HG03280 (cell line): ENCODE measurements around the gene ANKRD10.
"Not testable (repeated sequence)": the region's sequence is repeated elsewhere in the genome, so short reads cannot be mapped to it uniquely, and the experiment has no call there.

ENCODE experiments used
- ATAC-seq: cut with Tn5 transposase; IDR thresholded peaks from one replicate; pipeline ENCODE4 v1.9.1; 2021; ENCODE audit warnings: mild to moderate bottlenecking, moderate library complexity; ENCODE audit not compliant: unreplicated experiment

The ANKRD10 gene

DNA sequence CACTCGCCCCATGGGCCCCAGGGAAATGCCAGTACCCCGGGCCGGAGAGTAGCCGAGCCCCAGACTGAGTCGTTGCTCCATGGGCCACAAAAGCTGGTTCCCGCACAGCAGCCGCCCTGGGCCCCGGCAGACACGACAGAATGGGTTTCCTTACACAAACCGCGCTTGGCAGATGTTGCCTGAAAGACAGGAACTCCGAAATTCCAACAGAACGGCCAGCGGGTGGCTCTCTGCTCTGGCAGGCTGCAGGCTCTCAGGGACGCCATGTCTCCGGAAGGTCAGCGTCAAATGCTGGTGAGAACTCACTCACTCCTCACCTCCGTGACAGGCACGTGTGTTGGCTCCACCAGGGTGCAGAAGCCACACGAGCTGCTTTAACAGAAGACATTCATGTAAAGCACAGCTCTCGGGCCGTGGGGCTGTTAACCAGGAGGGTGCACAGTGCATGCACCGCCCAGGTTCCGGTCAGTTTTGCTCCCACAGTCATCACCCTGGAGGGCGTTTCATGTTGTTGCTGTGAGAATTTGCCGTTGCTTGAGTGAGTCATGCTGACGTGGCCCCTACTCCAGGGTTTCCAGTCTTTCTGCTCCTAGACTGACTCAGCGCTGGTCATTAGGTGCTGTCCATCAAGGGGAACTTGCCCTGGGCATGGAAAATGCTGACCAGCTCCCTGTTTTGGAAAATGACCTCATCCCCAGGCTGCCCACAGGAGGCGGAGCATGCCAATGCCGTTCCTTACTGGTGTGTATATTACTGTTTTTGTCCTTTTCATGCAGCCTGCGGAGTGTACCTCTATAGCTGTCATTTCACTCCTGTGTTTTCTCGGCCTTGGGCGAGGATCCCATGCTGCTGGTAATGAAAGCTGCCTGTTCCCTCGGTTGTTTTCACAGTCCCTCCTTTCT, 44.8 kb downstream of the ANKRD10 start:
- no peak for ATAC-seq

DNA sequence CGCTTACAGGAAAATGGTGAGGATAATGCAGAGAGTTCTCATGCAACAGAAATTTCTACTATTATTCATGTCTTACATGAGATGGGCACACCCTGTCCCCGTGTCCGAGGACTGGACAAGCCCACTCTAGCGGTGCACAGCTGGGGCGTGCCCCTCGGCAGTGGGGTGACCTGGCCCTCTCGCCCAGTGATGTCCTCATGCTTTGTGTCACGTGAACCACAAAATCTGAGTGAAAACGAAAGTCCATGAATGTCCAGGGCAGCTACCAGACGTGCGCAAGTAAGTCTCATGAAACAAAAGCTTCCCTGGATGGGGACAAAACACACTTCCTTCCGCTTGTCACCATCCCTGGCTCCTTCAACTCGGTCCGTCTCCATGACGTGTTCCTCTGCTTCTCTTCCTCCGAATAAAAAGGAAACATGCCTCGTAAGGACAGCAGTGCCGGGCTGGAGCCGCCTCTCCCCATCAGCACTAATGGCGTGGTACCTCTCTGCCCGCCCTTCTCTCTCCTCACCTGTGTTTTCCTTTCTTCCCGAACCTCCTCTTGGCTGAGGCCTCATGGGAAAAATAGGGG, 45.6 kb downstream of the ANKRD10 start:
- ATAC-seq: no peak

GRCh38 chr13:110868720-110869119, 46.1 kb downstream of the ANKRD10 start:
- no peak for ATAC-seq

GRCh38 chr13:110867380-110867779, 47.5 kb downstream of the ANKRD10 start:
- ATAC-seq: no peak

GRCh38 chr13:110866491-110867170, 48.2 kb downstream of the ANKRD10 start:
- no peak for ATAC-seq

- no peak for ATAC-seq
These were observed 51.2 kb downstream of the ANKRD10 start for GRCh38 chr13:110863685-110864084.

DNA sequence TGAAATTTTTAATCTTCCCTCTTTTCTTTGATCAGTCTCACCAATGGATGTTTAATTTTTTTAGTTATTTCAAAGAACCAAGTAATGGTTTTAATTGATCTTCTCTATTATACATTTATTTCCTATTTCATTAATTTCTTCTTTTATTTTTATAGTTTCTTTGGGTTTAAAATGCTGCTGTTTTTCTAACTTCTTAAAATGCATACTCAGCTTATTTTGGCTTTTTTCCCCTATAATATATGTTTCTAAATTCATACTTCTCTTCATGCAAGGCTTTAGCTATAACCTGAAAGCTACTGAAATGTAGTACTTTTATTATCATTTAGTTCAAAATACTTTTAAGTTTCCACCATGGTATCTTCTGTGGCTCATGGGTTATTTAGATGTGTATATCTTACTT, 53.9 kb downstream of the ANKRD10 start:
- no peak for ATAC-seq

DNA sequence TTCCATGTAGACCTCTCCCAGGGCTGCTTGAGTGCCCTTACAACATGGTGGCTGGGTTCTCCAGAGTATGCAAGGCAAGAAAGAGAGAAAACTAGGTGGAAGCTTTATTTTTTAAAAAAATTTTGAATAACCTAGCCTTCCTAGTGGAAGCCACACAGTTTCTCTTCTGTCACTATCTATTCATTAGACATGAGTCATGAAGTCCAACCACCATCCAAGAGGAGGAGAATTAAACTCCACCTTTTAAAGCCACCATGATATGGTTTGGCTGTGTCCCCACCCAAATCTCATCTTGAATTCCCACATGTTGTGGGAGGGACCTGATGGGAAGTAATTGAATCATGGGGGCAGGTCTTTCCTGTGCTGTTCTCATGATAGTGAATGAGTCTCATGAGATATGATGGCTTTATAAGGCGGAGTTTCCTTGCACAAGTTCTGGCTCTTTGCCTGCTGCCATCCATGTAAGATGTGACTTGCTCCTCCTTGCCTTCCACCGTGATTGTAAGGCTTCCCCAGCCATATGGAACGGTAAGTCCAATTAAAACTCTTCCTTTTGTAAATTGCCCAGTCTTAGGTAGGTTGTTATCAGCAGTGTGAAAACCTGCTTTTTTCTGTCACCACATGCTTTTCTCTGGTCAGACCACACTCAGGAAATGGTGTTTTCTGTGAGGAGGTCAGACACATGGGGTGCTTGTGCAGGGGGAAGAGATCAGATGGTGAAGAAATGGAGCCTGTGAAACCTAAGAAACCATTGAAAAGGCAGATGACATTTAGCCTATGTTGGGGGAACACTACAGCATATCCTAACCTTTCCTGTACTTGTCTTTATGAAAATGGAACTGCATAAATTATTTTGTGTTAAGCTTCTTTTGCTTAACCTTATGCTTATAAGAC, 57.7 kb downstream of the ANKRD10 start:
- no peak for ATAC-seq

DNA sequence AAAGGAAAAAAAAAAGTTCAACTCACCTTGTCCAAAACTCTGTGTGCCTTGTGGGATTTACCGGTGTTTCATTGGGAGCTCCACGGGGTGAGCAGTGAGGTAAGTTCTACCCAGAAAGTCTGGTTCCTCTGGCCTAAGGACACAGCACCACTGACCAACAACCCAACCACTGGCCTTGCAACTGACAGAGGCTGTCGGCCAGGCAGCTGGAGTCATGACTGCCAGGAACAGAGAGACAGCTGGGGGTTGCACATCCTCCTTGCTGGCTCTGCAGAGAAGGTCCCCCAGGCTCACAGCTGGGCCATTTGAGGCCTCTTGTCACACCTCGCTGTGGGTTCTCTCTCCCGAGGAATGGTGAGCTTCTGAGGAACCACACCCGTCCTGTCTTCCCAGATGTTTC, 59.5 kb downstream of the ANKRD10 start:
- ATAC-seq: no peak

DNA sequence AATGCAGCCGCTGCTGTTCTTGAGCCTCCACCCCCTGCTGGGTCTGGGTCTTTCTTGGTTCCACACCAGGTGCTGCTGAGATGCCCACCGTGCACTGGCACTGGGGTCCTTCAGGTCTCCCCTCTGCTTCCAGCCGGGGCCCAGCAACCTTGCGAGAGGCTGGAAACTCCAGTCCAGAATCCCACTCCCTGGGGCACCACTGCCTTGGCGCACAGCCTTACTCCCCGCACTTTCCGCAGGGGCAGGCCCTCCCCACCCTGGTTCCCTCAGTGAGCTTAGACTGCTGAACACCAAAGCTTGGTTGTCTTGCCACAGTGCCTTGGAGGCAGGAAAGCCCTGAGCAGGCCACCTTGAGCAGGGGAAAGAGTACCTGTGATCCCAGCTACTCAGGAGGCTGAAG, 60.0 kb downstream of the ANKRD10 start:
- ATAC-seq: no peak

DNA sequence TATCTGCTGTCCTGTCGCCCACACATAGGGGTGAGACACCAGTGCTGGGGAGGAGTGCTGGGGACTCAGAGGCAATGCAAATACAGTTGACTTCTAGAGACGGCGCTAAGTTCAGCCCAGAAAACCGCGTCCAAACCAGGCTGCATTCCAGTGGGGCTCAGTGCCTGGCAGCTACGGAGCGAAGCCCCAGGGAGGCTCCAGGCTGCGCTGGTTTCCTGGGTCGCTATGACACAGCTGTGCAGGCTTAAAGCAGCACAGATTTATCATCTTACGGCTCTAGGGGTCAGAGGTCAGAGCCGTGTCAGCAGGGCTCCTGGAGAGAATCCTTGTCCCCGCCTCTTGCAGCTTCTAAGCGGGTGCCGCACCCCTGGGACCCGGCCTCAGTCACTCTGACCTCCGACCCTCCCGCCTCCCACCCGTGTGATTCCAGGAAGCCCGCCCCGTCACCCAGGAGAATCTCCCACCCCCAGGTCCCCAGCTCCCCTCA, 61.6 kb downstream of the ANKRD10 start:
- ATAC-seq: no peak

- ATAC-seq: no peak
These were observed 64.0 kb downstream of the ANKRD10 start for GRCh38 chr13:110850840-110851239.

GRCh38 chr13:110850006-110850405, 64.9 kb downstream of the ANKRD10 start:
- ATAC-seq: no peak

DNA sequence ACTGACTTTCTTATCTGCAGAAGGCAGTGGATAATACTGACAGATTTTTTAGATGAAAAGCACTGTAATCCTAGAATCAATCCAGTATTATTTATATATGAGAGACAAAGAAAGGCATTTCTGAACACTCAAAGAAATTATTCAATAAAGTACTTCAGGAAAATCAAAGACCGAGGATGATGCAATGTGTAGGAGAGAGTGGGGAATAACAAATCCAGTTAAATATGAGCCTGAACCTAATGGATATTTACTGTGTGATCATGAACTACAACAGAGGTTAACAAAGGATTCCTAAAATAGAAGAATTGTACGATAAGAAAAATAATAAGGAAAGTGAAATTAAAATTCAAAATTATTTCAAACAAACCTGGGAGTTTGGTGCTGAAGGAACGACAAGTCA, 69.3 kb downstream of the ANKRD10 start:
- no peak for ATAC-seq

- no peak for ATAC-seq
These were observed 73.0 kb downstream of the ANKRD10 start for GRCh38 chr13:110841846-110842245.

DNA sequence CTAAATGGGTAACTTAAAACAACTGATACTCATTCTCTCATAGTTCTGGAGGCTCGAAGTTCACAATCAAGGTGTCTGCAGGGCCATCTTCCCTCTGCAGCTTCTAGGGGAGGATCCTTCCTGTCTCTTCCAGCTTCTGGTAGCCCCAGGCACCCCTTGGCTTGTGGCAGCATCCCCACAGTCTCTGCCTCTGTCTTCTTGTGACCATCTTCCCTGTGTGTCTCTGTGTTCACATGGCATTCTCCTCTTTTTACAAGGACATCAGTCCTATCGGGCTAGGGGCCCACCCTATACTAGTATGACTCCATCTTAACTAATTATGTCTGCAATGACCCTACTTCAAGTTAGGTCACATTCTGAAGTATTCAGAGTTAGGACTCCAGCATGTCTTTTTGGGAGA, 73.5 kb downstream of the ANKRD10 start:
- ATAC-seq: no peak

DNA sequence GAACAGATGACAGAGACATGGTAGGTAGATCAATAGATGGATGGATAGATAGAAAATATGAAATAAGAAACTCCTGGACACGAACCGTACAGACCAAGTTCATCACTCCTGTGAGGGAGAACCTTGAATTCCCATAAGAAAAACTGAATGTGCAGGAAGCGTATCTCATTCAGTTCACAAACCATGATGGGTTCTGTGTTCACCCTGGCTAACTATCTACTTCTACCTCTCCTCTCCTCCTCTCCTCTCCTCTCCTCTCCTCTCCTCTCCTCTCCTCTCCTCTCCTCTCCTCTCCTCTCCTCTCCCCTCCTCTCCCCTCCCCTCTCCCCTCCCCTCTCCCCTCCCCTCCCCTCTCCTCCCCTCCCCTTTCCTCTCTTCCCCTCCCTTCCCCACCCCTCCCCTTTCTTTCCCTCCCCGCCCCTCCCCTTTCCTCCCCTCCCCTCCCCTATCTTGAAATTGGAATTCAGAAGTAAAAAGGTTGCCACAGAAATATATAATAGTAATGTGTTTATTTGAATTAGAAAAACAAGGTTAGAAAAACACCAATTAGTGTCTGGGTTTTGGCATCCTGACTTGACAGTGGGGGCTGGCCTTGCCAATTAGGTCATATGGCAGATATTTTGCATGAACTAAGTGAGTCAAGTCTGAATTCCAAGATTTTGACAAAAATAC, 75.9 kb downstream of the ANKRD10 start:
- no peak for ATAC-seq

- no peak for ATAC-seq
These were observed 76.8 kb downstream of the ANKRD10 start for GRCh38 chr13:110838116-110838515.

DNA sequence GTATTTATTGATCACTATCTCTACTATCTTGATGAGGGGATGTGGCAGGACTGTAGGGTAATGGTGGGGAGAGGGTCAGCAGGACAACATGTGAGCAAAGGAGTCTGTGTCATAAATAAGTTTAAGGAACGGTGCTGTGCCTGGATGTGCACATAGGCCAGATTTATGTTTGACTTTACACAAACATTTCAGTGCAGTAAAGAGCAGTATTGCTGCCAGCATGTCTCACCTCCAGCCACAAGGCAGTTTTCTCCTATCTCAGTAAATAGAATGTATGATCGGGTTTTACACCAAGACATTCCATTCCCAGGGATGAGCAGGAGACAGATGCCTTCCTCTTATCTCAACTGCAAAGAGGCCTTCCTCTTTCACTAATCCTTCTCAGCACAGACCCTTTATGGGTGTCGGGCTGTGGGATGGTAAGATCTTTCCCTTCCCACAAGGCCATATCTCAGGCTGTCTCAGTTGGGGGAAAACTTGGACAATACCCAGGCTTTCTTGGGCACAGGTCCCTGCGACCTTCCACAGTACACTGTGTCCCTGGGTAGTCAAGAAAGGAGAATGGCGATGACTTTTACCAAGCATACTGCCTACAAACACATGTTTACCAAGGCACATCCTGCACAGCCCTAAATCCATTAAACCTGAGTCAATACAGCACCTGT, 77.3 kb downstream of the ANKRD10 start:
- ATAC-seq: not testable (repeated sequence)

DNA sequence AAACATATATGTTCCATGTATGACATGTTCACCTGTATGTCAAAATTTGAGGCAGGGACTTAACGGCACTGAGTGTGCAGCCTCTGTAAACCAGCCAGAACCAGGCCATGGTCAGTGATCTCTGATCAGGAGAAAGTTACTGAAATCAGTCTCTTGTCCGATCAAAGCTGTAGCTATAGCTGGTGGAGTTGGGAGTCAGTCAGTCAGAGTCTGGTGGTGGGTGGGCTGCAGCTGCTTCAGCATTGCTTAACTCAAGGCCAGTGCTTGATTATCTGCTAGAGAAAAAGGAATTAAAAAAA, 78.3 kb downstream of the ANKRD10 start:
- ATAC-seq: no peak
